Ovary (tissue), 3 donors: Measurements from ENCODE around the gene PRDX3.

Experiments
- POLR2A ChIP-seq: fragments of 450-650 bp; IDR thresholded peaks from one replicate; pipeline ENCODE4 v1.6.1; 2017; ENCODE audit warnings: antibody characterized with exemption, mild to moderate bottlenecking, moderate library complexity
- TF ChIP-seq, protein P1 (sequence below), 3 donors: fragments of 450-650 bp in 2 of 3; fragments of 200-600 bp in 1 of 3; IDR thresholded peaks; one replicate each; pipeline versions ENCODE4 v1.5.1 to v1.8.0; 2016 to 2022; ENCODE audit warnings: antibody characterized with exemption in 3 of 3, mild to moderate bottlenecking in 1 of 3
- donor health status: DM: no; HTN: no; CAD: no.

DNA sequence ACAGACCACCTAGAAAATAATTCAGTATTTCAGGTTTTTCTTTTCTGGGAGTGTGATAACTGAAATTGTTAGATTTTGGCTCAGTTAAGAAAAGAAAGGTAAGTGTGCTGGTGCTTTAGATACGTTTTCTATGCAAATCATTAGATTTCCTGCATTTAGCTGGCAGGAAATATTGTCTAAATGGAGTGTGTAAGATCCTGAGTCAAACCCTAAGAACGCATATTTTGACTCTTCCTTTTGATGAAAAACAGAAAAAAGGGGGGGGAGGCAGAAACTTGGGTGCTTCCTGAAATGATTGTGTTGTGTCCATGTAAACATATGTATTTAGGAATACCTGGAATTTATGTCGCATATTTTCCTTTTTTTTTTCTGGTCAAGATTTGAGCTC lies 29.9 kb upstream of the PRDX3 start:
- TF ChIP-seq POLR2A = no peak
- TF ChIP-seq, protein P1, sequence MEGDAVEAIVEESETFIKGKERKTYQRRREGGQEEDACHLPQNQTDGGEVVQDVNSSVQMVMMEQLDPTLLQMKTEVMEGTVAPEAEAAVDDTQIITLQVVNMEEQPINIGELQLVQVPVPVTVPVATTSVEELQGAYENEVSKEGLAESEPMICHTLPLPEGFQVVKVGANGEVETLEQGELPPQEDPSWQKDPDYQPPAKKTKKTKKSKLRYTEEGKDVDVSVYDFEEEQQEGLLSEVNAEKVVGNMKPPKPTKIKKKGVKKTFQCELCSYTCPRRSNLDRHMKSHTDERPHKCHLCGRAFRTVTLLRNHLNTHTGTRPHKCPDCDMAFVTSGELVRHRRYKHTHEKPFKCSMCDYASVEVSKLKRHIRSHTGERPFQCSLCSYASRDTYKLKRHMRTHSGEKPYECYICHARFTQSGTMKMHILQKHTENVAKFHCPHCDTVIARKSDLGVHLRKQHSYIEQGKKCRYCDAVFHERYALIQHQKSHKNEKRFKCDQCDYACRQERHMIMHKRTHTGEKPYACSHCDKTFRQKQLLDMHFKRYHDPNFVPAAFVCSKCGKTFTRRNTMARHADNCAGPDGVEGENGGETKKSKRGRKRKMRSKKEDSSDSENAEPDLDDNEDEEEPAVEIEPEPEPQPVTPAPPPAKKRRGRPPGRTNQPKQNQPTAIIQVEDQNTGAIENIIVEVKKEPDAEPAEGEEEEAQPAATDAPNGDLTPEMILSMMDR (IDR thresholded peaks at IDR 0.05) = no peak
